ENCODE data around the gene FASTK. TPM values are rescaled to one million over a fixed set of nuclear protein-coding genes. Genes with fewer than 3 reads are reported as not detected.
A peak's percentile ranks its signal among the peaks of the same experiment; 100 is the strongest.

FASTK gene
- total and polyA plus RNA-seq, 5 experiments from 2014 or later, result 38.8 to 145 (median 63.6) TPM

DNA sequence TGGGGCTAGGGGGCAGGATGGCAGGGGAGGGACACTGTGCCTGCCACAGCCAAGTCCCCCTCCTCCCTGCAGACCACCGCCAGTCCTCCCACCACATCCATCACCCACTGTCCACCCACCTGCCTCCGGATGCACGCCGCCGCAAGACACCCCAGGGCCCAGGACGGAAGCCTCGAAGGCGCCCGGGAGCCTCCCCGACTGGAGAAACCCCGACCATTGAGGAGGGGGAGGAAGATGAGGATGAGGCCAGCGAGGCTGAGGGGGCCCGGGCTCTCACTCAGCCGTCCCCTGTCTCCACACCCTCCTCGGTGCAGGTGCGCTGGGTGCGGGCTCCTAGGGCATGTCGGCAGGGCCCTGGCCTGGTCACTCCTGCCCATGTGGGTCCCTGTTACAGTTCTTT lies 16.2 kb downstream of the FASTK start:
- no peaks in the 10 kb centered on the region for H3K9me3 Mint-ChIP-seq
- H3K4me3 Mint-ChIP-seq, result no peak overlapping the region
- H3K36me3 Mint-ChIP-seq, result peaks cover 0 to 38% (median 4%) of the 10 kb centered on the region in 3 donors
- POLR2A ChIA-PET, result no interaction called here
- DNase-seq (no peak), ATAC-seq (no peak)
- H3K4me1 Mint-ChIP-seq, result peaks cover 7 to 22% (median 19%) of the 10 kb centered on the region in 4 donors
- no peak overlapping the region for H3K27ac Mint-ChIP-seq
- no peaks in the 10 kb centered on the region for H3K27me3 Mint-ChIP-seq

DNA sequence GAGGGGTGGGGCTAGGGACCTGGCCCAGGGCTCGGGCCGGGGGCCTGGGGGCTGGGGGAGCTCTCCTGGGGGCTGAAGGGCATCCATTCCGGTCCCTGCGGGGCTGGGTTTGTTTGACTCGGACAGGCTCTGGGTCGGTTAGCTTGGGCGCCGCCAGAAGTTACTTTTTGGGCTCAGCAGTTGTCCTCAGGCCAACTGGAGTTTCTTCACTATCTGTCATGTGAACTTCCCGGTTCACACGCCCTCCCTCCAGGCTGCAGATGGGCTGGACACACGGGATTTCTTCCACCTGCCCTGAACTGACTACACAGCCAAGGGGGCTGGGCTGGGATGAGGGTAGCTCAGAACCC lies 17.4 kb downstream of the FASTK start:
- H3K27me3 Mint-ChIP-seq, result no peaks in the 10 kb centered on the region
- H3K9me3 Mint-ChIP-seq, result no peaks in the 10 kb centered on the region
- ATAC-seq, result no peak
- H3K27ac Mint-ChIP-seq, result no peak overlapping the region
- POLR2A ChIA-PET, result interaction anchor here (1.0 to 1.4 kb wide), 2 partner anchors 11 to 13 kb away, joined by 4 to 8 read pairs; no protein-coding TSS in a partner anchor
- no peak for DNase-seq
- H3K4me3 Mint-ChIP-seq, result no peak overlapping the region
- peaks cover 11 to 31% (median 28%) of the 10 kb centered on the region in 4 donors for H3K4me1 Mint-ChIP-seq
- H3K36me3 Mint-ChIP-seq, result peaks cover 0 to 28% (median 0%) of the 10 kb centered on the region in 3 donors

DNA sequence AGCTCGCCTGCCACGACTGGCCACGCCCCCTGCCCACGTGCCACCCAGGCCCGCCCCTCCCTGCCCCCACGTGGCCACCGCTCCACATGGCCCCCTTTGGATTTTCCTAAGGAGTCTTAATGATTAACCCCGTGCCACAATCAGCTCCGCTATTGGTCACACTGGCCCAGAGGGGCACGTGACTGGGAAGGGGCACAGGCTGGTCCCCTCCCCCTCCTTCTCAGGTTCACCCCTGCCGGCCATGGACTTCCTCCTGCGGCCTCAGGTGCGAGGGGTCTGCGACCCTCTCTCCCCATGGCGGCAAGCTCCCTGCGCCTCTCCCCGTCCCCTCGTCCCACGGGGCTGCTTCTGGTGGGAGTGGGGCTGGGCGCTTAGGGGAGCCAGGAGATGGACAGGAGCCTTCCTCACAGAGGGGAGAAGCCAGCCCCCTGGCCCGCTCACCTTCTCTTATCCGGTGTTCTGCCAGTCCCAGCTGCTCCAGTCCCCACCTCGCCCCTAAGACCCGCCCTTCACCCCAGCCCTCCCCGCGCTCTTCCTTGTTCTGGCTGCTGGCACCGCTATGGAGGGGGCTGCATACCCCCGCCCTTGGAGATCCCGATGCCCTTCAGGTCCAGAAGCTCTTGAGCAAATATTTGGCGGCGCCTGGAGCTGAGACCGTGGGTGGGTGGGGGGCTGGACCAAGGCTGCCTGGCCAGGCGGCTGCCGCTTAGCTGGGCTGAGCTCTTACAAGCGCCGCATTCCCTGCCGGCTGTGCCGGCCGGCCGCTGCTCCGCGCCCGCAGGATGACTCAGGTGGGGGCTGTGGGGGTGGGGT lies 18.0 kb downstream of the FASTK start:
- DNase-seq (no peak), ATAC-seq (no peak)
- POLR2A ChIA-PET, result interaction anchor here (1.0 to 1.4 kb wide), 4 partner anchors 12 to 45 kb away, joined by 3 to 8 read pairs (median 4); partner anchors contain the start of gene ABCB8
- peaks cover 11 to 36% (median 30%) of the 10 kb centered on the region in 4 donors for H3K4me1 Mint-ChIP-seq
- H3K27ac Mint-ChIP-seq, result no peak overlapping the region
- peaks cover 0 to 22% (median 0%) of the 10 kb centered on the region in 3 donors for H3K36me3 Mint-ChIP-seq
- H3K9me3 Mint-ChIP-seq, result no peaks in the 10 kb centered on the region
- no peak overlapping the region for H3K4me3 Mint-ChIP-seq
- H3K27me3 Mint-ChIP-seq, result no peaks in the 10 kb centered on the region

- Mint-ChIP-seq H3K27me3 (no peaks in the 10 kb centered on the region), H3K4me1 (peaks cover 16 to 41% (median 36%) of the 10 kb centered on the region in 4 donors), H3K27ac (peak overlapping the region in 2 of 10 donors; percentile 54 to 83), H3K9me3 (no peaks in the 10 kb centered on the region), H3K36me3 (peaks cover 0 to 17% (median 0%) of the 10 kb centered on the region in 3 donors), H3K4me3 (peak overlapping the region in 3 of 10 donors; percentile 4 to 82 (median 31))
- ATAC-seq (no peak), DNase-seq (no peak)
- POLR2A ChIA-PET, result interaction anchor here (1.1 to 1.4 kb wide), 3 partner anchors 12 to 45 kb away, joined by 3 to 4 read pairs (median 4); partner anchors contain the start of gene ABCB8
Measured at GRCh38 chr7:151062111-151062398, 18.6 kb downstream of the FASTK start.

- Mint-ChIP-seq H3K27me3 (no peaks in the 10 kb centered on the region), H3K36me3 (peaks cover 0 to 14% (median 0%) of the 10 kb centered on the region in 3 donors), H3K4me1 (peaks cover 17 to 47% (median 39%) of the 10 kb centered on the region in 4 donors), H3K4me3 (peak overlapping the region in 9 of 10 donors; percentile 44 to 94 (median 75)), H3K9me3 (no peaks in the 10 kb centered on the region), H3K27ac (peak overlapping the region in 7 of 10 donors; percentile 3 to 85 (median 63))
- DNase-seq, result no peak
- no peak for ATAC-seq
- POLR2A ChIA-PET, result interaction anchor here (1.1 to 5.2 kb wide), 5 partner anchors 13 to 44 kb away, joined by 3 to 42 read pairs (median 4); partner anchors contain the start of genes ABCB8 and FASTK
Measured at GRCh38 chr7:151061213-151062110, 19.1 kb downstream of the FASTK start.

DNA sequence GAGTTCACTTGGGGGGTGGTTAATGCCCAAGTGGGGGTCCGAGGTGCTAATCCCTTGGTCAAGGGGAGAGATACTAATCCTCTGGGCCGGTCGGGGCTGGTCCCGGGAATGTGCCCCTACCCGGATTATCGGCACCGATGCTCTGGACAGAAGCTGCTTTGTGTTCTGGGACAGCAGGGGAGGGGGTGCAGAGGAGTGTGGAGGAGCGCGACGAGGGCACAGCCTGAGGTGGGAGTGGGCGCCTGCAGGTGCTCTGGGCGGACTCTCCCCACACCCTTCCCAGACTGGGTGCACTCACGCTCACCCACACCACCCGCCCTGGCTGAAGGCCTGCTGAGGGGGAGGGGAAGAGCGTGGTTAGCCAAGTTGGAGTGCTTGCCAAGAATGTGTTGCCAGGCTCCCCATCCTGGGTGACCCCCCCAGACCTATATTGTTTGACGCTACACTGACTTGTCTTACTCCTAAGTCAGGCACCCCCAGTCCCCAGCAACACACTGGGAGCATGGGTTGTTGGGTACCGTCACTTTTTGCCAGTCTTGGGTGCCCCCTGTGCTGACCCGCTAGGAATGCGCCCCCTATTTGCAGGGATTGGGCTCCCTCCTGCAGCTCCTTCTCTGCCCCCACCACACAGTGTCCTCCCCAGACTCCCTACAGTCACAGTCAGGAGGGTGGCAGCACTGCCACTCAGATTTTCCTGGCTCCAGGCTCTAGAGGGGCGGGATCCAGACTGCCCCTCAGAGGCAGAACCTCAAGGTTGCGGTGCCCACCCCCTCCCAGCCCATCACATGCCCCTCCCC lies 20.0 kb downstream of the FASTK start:
- Mint-ChIP-seq H3K4me3 (peak overlapping the region; percentile 80 to 97 (median 86)), H3K36me3 (peaks cover 0 to 14% (median 0%) of the 10 kb centered on the region in 3 donors), H3K27ac (peak overlapping the region in 7 of 10 donors; percentile 60 to 85 (median 66)), H3K27me3 (no peaks in the 10 kb centered on the region), H3K4me1 (peaks cover 17 to 47% (median 41%) of the 10 kb centered on the region in 4 donors), H3K9me3 (no peaks in the 10 kb centered on the region)
- DNase-seq, result no peak
- POLR2A ChIA-PET, result interaction anchor here (1.7 to 5.2 kb wide), 2 partner anchors 18 to 32 kb away, joined by 7 to 42 read pairs; partner anchors contain the start of genes ABCB8 and FASTK
- ATAC-seq, result no peak

GRCh38 chr7:151060113-151060415 lies 20.5 kb downstream of the FASTK start:
- Mint-ChIP-seq H3K27ac (peak overlapping the region in 7 of 10 donors; percentile 15 to 74 (median 60)), H3K4me3 (peak overlapping the region; percentile 80 to 97 (median 86)), H3K9me3 (no peaks in the 10 kb centered on the region), H3K36me3 (peaks cover 0 to 9% (median 0%) of the 10 kb centered on the region in 3 donors), H3K27me3 (no peaks in the 10 kb centered on the region), H3K4me1 (peaks cover 17 to 47% (median 41%) of the 10 kb centered on the region in 4 donors)
- no peak for DNase-seq
- ATAC-seq, result no peak
- POLR2A ChIA-PET, result interaction anchor here (1.7 to 5.2 kb wide), 2 partner anchors 19 to 32 kb away, joined by 7 to 42 read pairs; partner anchors contain the start of genes ABCB8 and FASTK

DNA sequence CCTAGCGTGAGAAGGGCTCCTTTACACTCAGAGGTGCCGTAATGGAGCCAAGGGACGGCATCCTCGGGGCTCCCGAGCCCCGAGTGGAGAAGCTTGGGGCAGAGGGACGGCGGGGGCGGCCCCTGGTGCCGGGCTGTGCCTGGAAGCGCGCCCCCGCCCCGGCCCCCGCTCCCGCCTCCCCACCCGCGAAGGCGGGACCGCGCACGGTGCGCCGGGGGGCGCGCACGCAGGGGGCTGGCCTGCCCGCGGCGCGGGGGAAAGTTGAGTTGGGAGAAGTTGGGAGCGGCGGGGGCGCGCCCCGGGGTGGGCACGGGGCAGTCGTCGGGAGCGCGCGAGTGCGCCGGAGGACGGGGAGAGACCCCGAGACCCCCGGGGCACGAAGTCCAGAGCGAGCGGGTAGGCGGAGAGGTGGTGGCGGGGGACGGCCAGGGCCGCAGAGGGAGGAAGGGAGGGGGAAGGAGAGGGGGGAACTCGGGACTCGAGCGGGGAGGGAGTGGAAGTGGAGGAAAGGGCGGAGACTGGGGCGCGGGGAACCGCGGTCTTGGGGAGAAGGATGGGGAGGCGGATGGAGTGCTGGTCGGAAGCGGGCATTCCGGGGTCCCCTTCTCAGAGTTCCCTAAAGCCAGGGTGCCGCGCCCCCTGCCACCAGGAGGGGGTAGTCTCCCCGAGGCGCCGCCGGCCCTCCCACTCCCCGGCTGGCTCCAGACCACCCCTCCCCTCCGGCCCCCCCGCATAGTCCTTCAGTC lies 21.1 kb downstream of the FASTK start, which contains the start of gene SLC4A2:
Gene SLC4A2, plus strand, starts transcription at position 223 of the 746 bp plus-strand sequence. CDS start 2,399 bp downstream, outside the sequence.
- no peaks in the 10 kb centered on the region for H3K9me3 Mint-ChIP-seq
- H3K36me3 Mint-ChIP-seq, result peaks cover 0 to 6% (median 0%) of the 10 kb centered on the region in 3 donors
- H3K4me3 Mint-ChIP-seq, result peak within 1 kb of the TSS; percentile 88 to 97 (median 94)
- peak in 1 of 2 donors; percentile 4 for ATAC-seq
- H3K27ac Mint-ChIP-seq, result peak within 1 kb of the TSS; percentile 85 to 98 (median 96)
- POLR2A ChIA-PET, result interaction anchor here (1.0 to 5.2 kb wide), 6 partner anchors 20 to 49 kb away, joined by 3 to 42 read pairs (median 14); partner anchors contain the start of genes ABCB8, AGAP3, FASTK and TMUB1
- DNase-seq, result peak; percentile 52 to 79 (median 70)
- no peaks in the 10 kb centered on the region for H3K27me3 Mint-ChIP-seq
- peaks cover 17 to 48% (median 42%) of the 10 kb centered on the region in 4 donors for H3K4me1 Mint-ChIP-seq

DNA sequence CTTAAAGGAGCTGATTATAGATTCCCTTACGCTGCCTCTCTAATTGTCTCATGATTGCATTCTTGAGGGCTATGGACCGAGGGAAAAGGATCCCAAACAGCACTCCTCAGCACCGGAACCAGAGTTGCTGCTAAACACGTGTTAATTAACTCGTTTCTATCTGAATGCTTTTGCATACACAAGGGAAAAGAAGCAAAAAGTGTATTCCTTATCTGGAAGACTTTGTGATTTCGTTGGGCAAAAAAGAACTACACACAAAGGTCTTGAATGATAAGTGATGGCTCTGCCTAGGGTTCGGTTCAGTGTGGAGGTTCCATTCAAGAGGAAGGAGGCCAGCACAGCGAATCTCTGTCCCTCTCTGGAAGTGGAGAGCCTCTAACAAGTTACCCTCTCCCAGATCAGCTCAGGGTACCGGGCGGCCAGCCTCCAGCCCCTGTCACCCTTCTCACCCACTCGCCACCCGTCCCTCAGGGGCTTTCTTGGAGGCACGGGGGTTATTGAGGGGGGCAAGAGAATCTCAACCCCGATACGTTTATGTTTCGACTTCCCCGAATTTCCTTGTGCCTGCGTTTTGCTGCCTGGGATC lies 21.7 kb downstream of the FASTK start:
- peak overlapping the region; percentile 88 to 97 (median 94) for H3K4me3 Mint-ChIP-seq
- H3K27ac Mint-ChIP-seq, result peak overlapping the region; percentile 85 to 98 (median 96)
- peaks cover 0 to 3% (median 0%) of the 10 kb centered on the region in 3 donors for H3K36me3 Mint-ChIP-seq
- H3K4me1 Mint-ChIP-seq, result peaks cover 17 to 53% (median 42%) of the 10 kb centered on the region in 4 donors
- POLR2A ChIA-PET, result interaction anchor here (0.6 to 5.2 kb wide), 8 partner anchors 20 to 690 kb away, joined by 3 to 42 read pairs (median 12); partner anchors contain the start of genes ABCB8, AGAP3, ATG9B and FASTK
- ATAC-seq, result no peak
- H3K9me3 Mint-ChIP-seq, result no peaks in the 10 kb centered on the region
- DNase-seq, result peak in 1 of 10 donors; percentile 13
- peaks cover 0 to 1% (median 0%) of the 10 kb centered on the region in 5 donors for H3K27me3 Mint-ChIP-seq

DNA sequence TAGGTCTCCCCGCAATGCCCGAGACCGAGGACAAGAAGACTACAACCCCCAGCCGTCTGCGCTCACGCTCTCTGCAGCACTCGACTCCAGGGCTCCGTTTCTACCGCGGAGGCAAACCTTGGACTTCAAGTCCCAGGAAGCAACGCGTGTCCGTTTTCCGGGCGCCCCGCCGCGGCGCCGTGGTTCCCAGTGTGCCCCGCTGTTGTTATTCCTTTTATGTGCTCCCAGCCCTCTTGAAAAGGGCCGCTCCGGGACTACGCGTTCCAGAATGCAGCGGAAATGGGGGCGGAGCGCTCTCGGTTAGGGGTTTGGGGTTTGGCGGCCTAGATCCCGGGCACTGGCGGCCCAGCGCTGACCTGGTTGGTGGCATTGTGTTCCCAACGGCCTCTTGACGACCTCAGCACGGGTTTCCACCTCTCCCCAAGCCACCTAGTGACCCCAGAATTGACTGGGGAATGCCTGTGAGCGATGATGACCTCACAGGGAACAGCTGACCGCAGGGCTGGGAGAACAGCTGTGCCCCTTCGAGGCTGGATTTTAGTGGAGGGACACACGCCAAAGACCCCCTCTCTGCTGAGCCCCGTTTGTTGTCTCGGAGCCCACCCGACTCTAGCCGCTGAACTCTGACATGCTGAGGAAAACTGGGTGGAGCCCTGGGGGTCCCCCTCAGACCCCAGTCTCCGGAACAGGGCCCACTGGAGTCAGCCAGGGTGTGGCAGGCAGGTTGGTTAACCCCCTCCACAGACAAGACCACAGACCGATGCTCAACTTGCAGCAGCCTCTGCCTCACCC lies 22.4 kb downstream of the FASTK start:
- DNase-seq (peak; percentile 91 to 99 (median 98)), ATAC-seq (peak; percentile 91)
- Mint-ChIP-seq H3K27me3 (peaks cover 0 to 1% (median 0%) of the 10 kb centered on the region in 5 donors), H3K36me3 (peaks cover 0 to under 1% (median 0%) of the 10 kb centered on the region in 3 donors), H3K4me3 (peak overlapping the region; percentile 88 to 97 (median 94)), H3K27ac (peak overlapping the region; percentile 85 to 98 (median 96)), H3K4me1 (peaks cover 18 to 51% (median 44%) of the 10 kb centered on the region in 4 donors), H3K9me3 (no peaks in the 10 kb centered on the region)
- POLR2A ChIA-PET, result interaction anchor here (0.6 to 5.2 kb wide), 8 partner anchors 21 to 689 kb away, joined by 3 to 42 read pairs (median 12); partner anchors contain the start of genes ABCB8, AGAP3, ATG9B and FASTK

Data from naive thymus-derived CD8-positive, alpha-beta T cell (primary cell).